HepG2 (cell line): ENCODE results near the gene BANP.

Source experiments
- CTCF ChIP-seq: sonication (generic); formaldehyde crosslinking; IDR thresholded peaks from 2 replicates; pipeline ENCODE4 v1.5.0; 2020; ENCODE audit warnings: mild to moderate bottlenecking, missing genetic modification reagents, moderate library complexity
- MIXL1 ChIP-seq: IDR thresholded peaks from 2 replicates; pipeline ENCODE4 v1.6.1; 2016
- RXRA ChIP-seq: sonication (generic); formaldehyde crosslinking; IDR thresholded peaks from 2 replicates; pipeline ENCODE4 v1.5.1; 2020; ENCODE audit warnings: missing genetic modification reagents
- U2AF1 ChIP-seq: fragments of 200-400 bp; formaldehyde crosslinking; optimal IDR thresholded peaks from 2 replicates; pipeline ENCODE3; 2017; ENCODE audit warnings: mild to moderate bottlenecking, low read depth, low read length
- ZNF430 ChIP-seq: sonication (generic); formaldehyde crosslinking; IDR thresholded peaks from 2 replicates; pipeline ENCODE4 v1.9.0; 2021; ENCODE audit warnings: mild to moderate bottlenecking, missing genetic modification reagents
- ZNF891 ChIP-seq: sonication (generic); formaldehyde crosslinking; IDR thresholded peaks from 2 replicates; pipeline ENCODE4 v1.5.0; 2020; ENCODE audit warnings: mild to moderate bottlenecking, missing genetic modification reagents

GRCh38 chr16:87951552-87952538, 611 bp downstream of the BANP start:
- no peak for TF ChIP-seq U2AF1
- 0 out of 2 replicates have a peak, but pooled peaks have one; percentile 52 for TF ChIP-seq ZNF891 (CRISPR knock-in tag)
- TF ChIP-seq CTCF: peak; percentile 34
- TF ChIP-seq MIXL1 (CRISPR knock-in tag): no peak
- TF ChIP-seq ZNF430 (CRISPR knock-in tag): no peak
- peak; percentile 28; the same call in 1 of the 2 replicates for TF ChIP-seq RXRA
